SK-N-SH (cell line): ENCODE data around the gene MASP1. TPM values are rescaled to one million over a fixed set of nuclear protein-coding genes. Genes with fewer than 3 reads are reported as not detected.

Experiments used
- CTCF ChIA-PET: fragments of 300-600, 350-600 bp; formaldehyde crosslinking; extraction: SDS; loops from one replicate; lab custom pipeline; 2021; lab: Yijun Ruan, JAX
- POLR2A ChIA-PET: fragments of 350-600 bp; sonication (Branson Sonifier 250); formaldehyde crosslinking; extraction: SDS; loops from one replicate; lab custom pipeline; 2020; ENCODE audit warnings: antibody characterized with exemption, inconsistent platforms; lab: Yijun Ruan, JAX
- DNase-seq: peaks from one replicate; pipeline ENCODE4 v3.0.0; 2012
- H2AFZ ChIP-seq: fragments of 200-600 bp; sonication (generic); 2 replicates; pipeline ENCODE4 v1.8.1; 2016; ENCODE audit warnings: antibody characterized with exemption, mild to moderate bottlenecking, low read depth
- H3F3A ChIP-seq: fragments of 200-600 bp; sonication (generic); replicated peaks from 2 replicates; pipeline ENCODE3; 2016; ENCODE audit warnings: antibody characterized with exemption, mild to moderate bottlenecking; ENCODE audit not compliant: insufficient read depth
- H3K27ac ChIP-seq, 2 experiments: fragments of 200-500 bp in 1 of 2; fragments of 200-600 bp in 1 of 2; sonication (Bioruptor generic) in 1 of 2; sonication (generic), shearing (Covaris generic) in 1 of 2; 2 replicates each; pipeline versions ENCODE4 v1.5.1 to v1.6.1; 2014 to 2016; ENCODE audit warnings: low read depth in 2 of 2, inconsistent platforms in 1 of 2, low read length in 1 of 2, mild to moderate bottlenecking in 1 of 2, mixed read lengths in 1 of 2
- H3K27me3 ChIP-seq: fragments of 200-600 bp; sonication (generic), shearing (Covaris generic); 2 replicates; pipeline ENCODE4 v1.6.1; 2016; ENCODE audit warnings: mixed run types; ENCODE audit not compliant: insufficient read depth
- H3K36me3 ChIP-seq, 2 experiments: fragments of 200-500 bp in 1 of 2; fragments of 200-600 bp in 1 of 2; sonication (Bioruptor generic) in 1 of 2; sonication (generic) in 1 of 2; replicated peaks in 1 of 2; 2 replicates each; pipeline versions ENCODE3 to v1.5.1; 2014 to 2016; ENCODE audit warnings: low read length in 1 of 2, mild to moderate bottlenecking in 1 of 2; ENCODE audit not compliant: insufficient read depth in 2 of 2, control insufficient read depth in 1 of 2
- H3K4me1 ChIP-seq, 2 experiments: fragments of 200-500 bp in 1 of 2; fragments of 200-600 bp in 1 of 2; sonication (Bioruptor generic) in 1 of 2; sonication (generic), shearing (Covaris generic) in 1 of 2; 2 replicates each; pipeline versions ENCODE4 v1.5.1 to v1.6.1; 2014 to 2016; ENCODE audit warnings: low read depth in 1 of 2, low read length in 1 of 2, mixed run types in 1 of 2; ENCODE audit not compliant: insufficient read depth in 2 of 2, control insufficient read depth in 1 of 2
- H3K4me2 ChIP-seq: fragments of 200-600 bp; sonication (generic), shearing (Covaris generic); 2 replicates; pipeline ENCODE4 v1.6.1; 2017; ENCODE audit warnings: mixed run types
- H3K4me3 ChIP-seq, 2 experiments: fragments of 200-500 bp in 1 of 2; fragments of 200-600 bp in 1 of 2; sonication (Bioruptor generic) in 1 of 2; sonication (generic), shearing (Covaris generic) in 1 of 2; 2 replicates each; pipeline versions ENCODE4 v1.5.1 to v1.8.1; 2014 to 2016; ENCODE audit warnings: low read depth in 2 of 2, inconsistent platforms in 1 of 2, low read length in 1 of 2, mild to moderate bottlenecking in 1 of 2, mixed read lengths in 1 of 2, moderate library complexity in 1 of 2
- H3K79me2 ChIP-seq: fragments of 200-600 bp; sonication (generic); 2 replicates; pipeline ENCODE4 v1.8.1; 2017; ENCODE audit warnings: mild to moderate bottlenecking; ENCODE audit not compliant: insufficient read depth
- H3K9ac ChIP-seq: fragments of 200-600 bp; sonication (generic); 2 replicates; pipeline ENCODE4 v1.6.1; 2017; ENCODE audit warnings: mixed run types
- H3K9me2 ChIP-seq: fragments of 200-600 bp; sonication (generic); 2 replicates; pipeline ENCODE4 v1.6.1; 2017; ENCODE audit warnings: mixed run types
- H3K9me3 ChIP-seq: fragments of 200-600 bp; sonication (generic); 2 replicates; pipeline ENCODE4 v1.6.1; 2017; ENCODE audit warnings: mixed run types, mild to moderate bottlenecking, moderate library complexity
- H4K20me1 ChIP-seq: fragments of 200-600 bp; sonication (generic); 2 replicates; pipeline ENCODE4 v1.6.1; 2017; ENCODE audit warnings: mild to moderate bottlenecking, mixed run types; ENCODE audit not compliant: insufficient read depth
- EP300 ChIP-seq, 2 experiments: IDR thresholded peaks; 2 replicates each; pipeline versions ENCODE4 v1.4.0 to v1.6.1; 2012; ENCODE audit warnings: borderline replicate concordance in 1 of 2, low read depth in 1 of 2, low read length in 1 of 2
- FOXM1 ChIP-seq: IDR thresholded peaks from 2 replicates; pipeline ENCODE4 v1.4.0; 2012; ENCODE audit warnings: low read depth, mild to moderate bottlenecking
- GABPA ChIP-seq: IDR thresholded peaks from 2 replicates; pipeline ENCODE4 v1.4.0; 2012; ENCODE audit warnings: low read depth, mild to moderate bottlenecking
- GATA2 ChIP-seq: sonication (generic); formaldehyde crosslinking; IDR thresholded peaks from 2 replicates; pipeline ENCODE4 v1.5.0; 2020; ENCODE audit warnings: mild to moderate bottlenecking, missing genetic modification reagents
- MXI1 ChIP-seq: IDR thresholded peaks from 2 replicates; pipeline ENCODE4 v1.6.1; 2012; ENCODE audit warnings: mild to moderate bottlenecking, low read depth, low read length, improper control_type of control experiment
- PBX3 ChIP-seq: IDR thresholded peaks from 2 replicates; pipeline ENCODE4; 2012
- REST ChIP-seq: IDR thresholded peaks from 2 replicates; pipeline ENCODE4 v1.6.1; 2012; ENCODE audit warnings: mild to moderate bottlenecking, low read depth, low read length, moderate library complexity
- RFX5 ChIP-seq: IDR thresholded peaks from 2 replicates; pipeline ENCODE4 v1.6.1; 2012; ENCODE audit warnings: mild to moderate bottlenecking, improper control_type of control experiment, low read length
- RXRA ChIP-seq: IDR thresholded peaks from 2 replicates; pipeline ENCODE4 v1.4.0; 2012; ENCODE audit warnings: low read depth, mild to moderate bottlenecking, borderline replicate concordance
- SIN3A ChIP-seq: IDR thresholded peaks from 2 replicates; pipeline ENCODE4 v1.6.1; 2012; ENCODE audit warnings: low read depth, mild to moderate bottlenecking, low read length, moderate library complexity, borderline replicate concordance
- SMC3 ChIP-seq: IDR thresholded peaks from 2 replicates; pipeline ENCODE4 v1.6.1; 2012; ENCODE audit warnings: low read depth, low read length, improper control_type of control experiment
- TEAD4 ChIP-seq: IDR thresholded peaks from 2 replicates; pipeline ENCODE4 v1.4.0; 2012; ENCODE audit warnings: mild to moderate bottlenecking, borderline replicate concordance; ENCODE audit not compliant: insufficient read depth
- WGBS: methylation state at CpG from one replicate; pipeline ENCODE4 v1.1.6; 2017; ENCODE audit warnings: low lambda C conversion rate; 5-methylcytosine and 5-hydroxymethylcytosine counted together
- polyA plus RNA-seq, 3 experiments: library from polyadenylated mRNA; depleted of rRNA; stranded (reverse); fragments of >200 nt; gene quantifications; 2 replicates each; pipeline ENCODE4 v1.2.3, GENCODE V29; 2012
- TF ChIP-seq, protein P1 (sequence below): fragments of 150-350 bp; IDR thresholded peaks from 2 replicates; pipeline ENCODE4 v1.6.1; 2017; ENCODE audit warnings: antibody characterized with exemption, low read length, low read depth, borderline replicate concordance
- TF ChIP-seq, protein P2 (sequence below): IDR thresholded peaks from 2 replicates; pipeline ENCODE4 v1.4.0; 2012; ENCODE audit warnings: low read depth, borderline replicate concordance
- TF ChIP-seq, protein P3 (sequence below): fragments of 200-600 bp; sonication (generic); IDR thresholded peaks from 2 replicates; pipeline ENCODE4 v1.6.1; 2017; ENCODE audit warnings: antibody characterized with exemption, mild to moderate bottlenecking, moderate library complexity
- TF ChIP-seq, protein P4 (sequence below): IDR thresholded peaks from 2 replicates; pipeline ENCODE4 v1.4.0; 2012; ENCODE audit warnings: low read depth

The MASP1 gene
- polyA plus RNA-seq, 1 of the 3 experiments (the other 2 are of a cell fraction) = not detected

GRCh38 chr3:187257992-187258692, 33.4 kb downstream of the MASP1 start:
- no peak for DNase-seq
- TF ChIP-seq, protein P1, sequence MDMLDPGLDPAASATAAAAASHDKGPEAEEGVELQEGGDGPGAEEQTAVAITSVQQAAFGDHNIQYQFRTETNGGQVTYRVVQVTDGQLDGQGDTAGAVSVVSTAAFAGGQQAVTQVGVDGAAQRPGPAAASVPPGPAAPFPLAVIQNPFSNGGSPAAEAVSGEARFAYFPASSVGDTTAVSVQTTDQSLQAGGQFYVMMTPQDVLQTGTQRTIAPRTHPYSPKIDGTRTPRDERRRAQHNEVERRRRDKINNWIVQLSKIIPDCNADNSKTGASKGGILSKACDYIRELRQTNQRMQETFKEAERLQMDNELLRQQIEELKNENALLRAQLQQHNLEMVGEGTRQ = no peak
- TF ChIP-seq MXI1 (no peak), RXRA (no peak), GABPA (no peak), PBX3 (no peak), RFX5 (no peak), GATA2 (no peak), SIN3A (no peak), REST (no peak), EP300 (IDR thresholded peaks at IDR 0.05; ENCODE audit: borderline replicate concordance in 1 of 2, low read depth in 1 of 2, low read length in 1 of 2) (no peak), SMC3 (no peak), FOXM1 (no peak), TEAD4 (no peak)
- TF ChIP-seq, protein P2, sequence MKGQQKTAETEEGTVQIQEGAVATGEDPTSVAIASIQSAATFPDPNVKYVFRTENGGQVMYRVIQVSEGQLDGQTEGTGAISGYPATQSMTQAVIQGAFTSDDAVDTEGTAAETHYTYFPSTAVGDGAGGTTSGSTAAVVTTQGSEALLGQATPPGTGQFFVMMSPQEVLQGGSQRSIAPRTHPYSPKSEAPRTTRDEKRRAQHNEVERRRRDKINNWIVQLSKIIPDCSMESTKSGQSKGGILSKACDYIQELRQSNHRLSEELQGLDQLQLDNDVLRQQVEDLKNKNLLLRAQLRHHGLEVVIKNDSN = no peak
- TF ChIP-seq, protein P3, sequence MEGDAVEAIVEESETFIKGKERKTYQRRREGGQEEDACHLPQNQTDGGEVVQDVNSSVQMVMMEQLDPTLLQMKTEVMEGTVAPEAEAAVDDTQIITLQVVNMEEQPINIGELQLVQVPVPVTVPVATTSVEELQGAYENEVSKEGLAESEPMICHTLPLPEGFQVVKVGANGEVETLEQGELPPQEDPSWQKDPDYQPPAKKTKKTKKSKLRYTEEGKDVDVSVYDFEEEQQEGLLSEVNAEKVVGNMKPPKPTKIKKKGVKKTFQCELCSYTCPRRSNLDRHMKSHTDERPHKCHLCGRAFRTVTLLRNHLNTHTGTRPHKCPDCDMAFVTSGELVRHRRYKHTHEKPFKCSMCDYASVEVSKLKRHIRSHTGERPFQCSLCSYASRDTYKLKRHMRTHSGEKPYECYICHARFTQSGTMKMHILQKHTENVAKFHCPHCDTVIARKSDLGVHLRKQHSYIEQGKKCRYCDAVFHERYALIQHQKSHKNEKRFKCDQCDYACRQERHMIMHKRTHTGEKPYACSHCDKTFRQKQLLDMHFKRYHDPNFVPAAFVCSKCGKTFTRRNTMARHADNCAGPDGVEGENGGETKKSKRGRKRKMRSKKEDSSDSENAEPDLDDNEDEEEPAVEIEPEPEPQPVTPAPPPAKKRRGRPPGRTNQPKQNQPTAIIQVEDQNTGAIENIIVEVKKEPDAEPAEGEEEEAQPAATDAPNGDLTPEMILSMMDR = no peak
- TF ChIP-seq, protein P4, sequence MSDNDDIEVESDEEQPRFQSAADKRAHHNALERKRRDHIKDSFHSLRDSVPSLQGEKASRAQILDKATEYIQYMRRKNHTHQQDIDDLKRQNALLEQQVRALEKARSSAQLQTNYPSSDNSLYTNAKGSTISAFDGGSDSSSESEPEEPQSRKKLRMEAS = no peak
- Histone ChIP-seq H3K27me3 (no peaks in the 10 kb centered on the region), H3K4me2 (no peak overlapping the region), H3K79me2 (no peaks in the 10 kb centered on the region), H3K4me1 (no peaks in the 10 kb centered on the region), H3K9me2 (no peaks in the 10 kb centered on the region), H2AFZ (no peak overlapping the region), H3K9ac (no peak overlapping the region), H3K36me3 (no peaks in the 10 kb centered on the region), H3F3A (no peaks in the 10 kb centered on the region), H4K20me1 (no peaks in the 10 kb centered on the region), H3K9me3 (no peaks in the 10 kb centered on the region), H3K27ac (no peak overlapping the region), H3K4me3 (no peak overlapping the region)
- POLR2A ChIA-PET = no interaction called here
- WGBS = 7% methylated on average over 5 of the region's 5 CpGs
- CTCF ChIA-PET = interaction anchor here (1.6 kb wide), 1 partner anchor 38 kb away, joined by 4 read pairs; no protein-coding TSS in a partner anchor
